ENCODE data around the gene ATP5F1E. TPM values are rescaled to one million over a fixed set of nuclear protein-coding genes. Genes with fewer than 3 reads are reported as not detected.

ATP5F1E gene
- total and polyA plus RNA-seq, 10 of the 15 experiments (the other 5 are each of a cell fraction or from before 2014, with no cell fraction given) = 49.0 to 407 (median 117) TPM

- peak overlapping the region; percentile 95; the same call in 1 of the 2 replicates for H3K27ac ChIP-seq (ENCODE audit: control insufficient read depth, insufficient read depth)
- no peaks in the 10 kb centered on the region for H3K27me3 ChIP-seq (replicated peaks in 1 of 2; ENCODE audit: control insufficient read depth in 2 of 2, insufficient read depth in 2 of 2, low read length in 1 of 2)
- DNase-seq (ENCODE audit: low read depth, low spot score) (no peak), FAIRE-seq (no peak), ATAC-seq (no peak)
- ChIA-PET POLR2A (interaction anchor here (0.8 to 2.2 kb wide), 5 partner anchors 15 to 102 kb away, joined by 3 to 15 read pairs (median 6); partner anchors contain the start of gene ATP5F1E), SMC1A (ENCODE audit: uncharacterized antibody, unreplicated experiment) (interaction anchor here (0.6 to 2.2 kb wide), 15 partner anchors 8 to 214 kb away, joined by 3 to 22 read pairs (median 4); partner anchors contain the start of gene ATP5F1E), CTCF (interaction anchor here (0.9 to 1.6 kb wide), 3 partner anchors 9 to 79 kb away, joined by 3 to 5 read pairs (median 4); no protein-coding TSS in a partner anchor), RAD21 (ENCODE audit: unreplicated experiment) (interaction anchor here (0.7 to 2.6 kb wide), 7 partner anchors 23 to 149 kb away, joined by 3 to 15 read pairs (median 4); partner anchors contain the start of genes ATP5F1E and PRELID3B)
- intact Hi-C loops (cut with micrococcal nuclease; ENCODE audit: unreplicated experiment) (no loop called here), in situ Hi-C loops (cut with MboI) (loop anchor here (10.0 kb wide), 2 partner anchors 554 to 1614 kb away; partner anchors contain the start of gene RBM38)
- H4K20me1 ChIP-seq (ENCODE audit: control insufficient read depth, insufficient read depth) = no peaks in the 10 kb centered on the region
- 86% methylated on average over 8 of the region's 8 CpGs for WGBS (ENCODE audit: insufficient coverage, insufficient replicate concordance, low lambda C conversion rate, missing lambda C conversion rate)
- no peak overlapping the region for H2AFZ ChIP-seq (ENCODE audit: control insufficient read depth, low read depth, low read length)
- H3K79me2 ChIP-seq (ENCODE audit: control insufficient read depth, insufficient read depth, low read length) = peaks cover 36% of the 10 kb centered on the region
- H3K4me2 ChIP-seq (ENCODE audit: control insufficient read depth, insufficient read depth) = no peak overlapping the region
- no peak for TF ChIP-seq E2F4 (IDR thresholded peaks at IDR 0.05; ENCODE audit: low read depth, low read length)
- TF ChIP-seq BACH1 (IDR thresholded peaks at IDR 0.05; ENCODE audit: borderline replicate concordance) = no peak
- no peak for TF ChIP-seq ZNF592 (IDR thresholded peaks at IDR 0.05)
- no peak for TF ChIP-seq FOXK2 (IDR thresholded peaks at IDR 0.05)
- no peak for TF ChIP-seq NFYA (IDR thresholded peaks at IDR 0.05; ENCODE audit: borderline replicate concordance, low read depth, low read length)
- no peak for TF ChIP-seq MYC (IDR thresholded peaks at IDR 0.05; ENCODE audit: insufficient read depth, insufficient read length, insufficient replicate concordance, low read length, severe bottlenecking)
- TF ChIP-seq ASH2L (IDR thresholded peaks at IDR 0.05; ENCODE audit: borderline replicate concordance, low read depth) = no peak
- TF ChIP-seq ESRRA (IDR thresholded peaks at IDR 0.05; ENCODE audit: low read length) = no peak
- TF ChIP-seq CHD2 (IDR thresholded peaks at IDR 0.05; ENCODE audit: borderline replicate concordance, low read depth, low read length) = no peak
- TF ChIP-seq NR2F1 (conservative IDR thresholded peaks at IDR 0.05) = no peak
- no peak for TF ChIP-seq JUNB (IDR thresholded peaks at IDR 0.05)
- no peak for TF ChIP-seq ZBED1 (IDR thresholded peaks at IDR 0.05; ENCODE audit: borderline replicate concordance)
- TF ChIP-seq FOXM1 (IDR thresholded peaks at IDR 0.05; ENCODE audit: low read depth, low read length) = no peak
- no peak for TF ChIP-seq HDGF (IDR thresholded peaks at IDR 0.05)
- TF ChIP-seq POU2F2 (IDR thresholded peaks at IDR 0.05; ENCODE audit: borderline replicate concordance, low read depth, low read length) = no peak
- TF ChIP-seq GATAD2B (conservative IDR thresholded peaks at IDR 0.05; ENCODE audit: low read depth) = no peak
- peaks cover 20% of the 10 kb centered on the region for H3K4me1 ChIP-seq (ENCODE audit: control insufficient read depth, insufficient read depth, low read length)
- no peak overlapping the region for H3K4me3 ChIP-seq
- no peaks in the 10 kb centered on the region for H3K9me3 ChIP-seq (replicated peaks; ENCODE audit: control insufficient read depth, insufficient read depth, low read length)
- peaks cover 0 to 3% of the 10 kb centered on the region in 2 experiments; a peak in 2 of 4 replicates for H3K36me3 ChIP-seq (ENCODE audit: control insufficient read depth in 2 of 2, insufficient read depth in 2 of 2, low read length in 1 of 2)
- BruUV-seq (replicated peaks) = no TSS peak
- H3K9ac ChIP-seq (ENCODE audit: control insufficient read depth, insufficient read depth, low read length) = no peak overlapping the region
These were observed 23.3 kb downstream of the ATP5F1E start for GRCh38 chr20:59008715-59009336.

Data from GM12878 (cell line).